TTC549 (cell line): ENCODE data around the gene GBGT1.
A peak's percentile ranks its signal among the peaks of the same experiment; 100 is the strongest.
"Not testable (repeated sequence)": the region's sequence is repeated elsewhere in the genome, so short reads cannot be mapped to it uniquely, and the experiment has no call there.

Source experiments
- FAIRE-seq: peaks from 2 replicates; lab custom pipeline; 2012; peaks lifted over from hg19 to GRCh38; lab: Jason Lieb, UNC

The GBGT1 gene

DNA sequence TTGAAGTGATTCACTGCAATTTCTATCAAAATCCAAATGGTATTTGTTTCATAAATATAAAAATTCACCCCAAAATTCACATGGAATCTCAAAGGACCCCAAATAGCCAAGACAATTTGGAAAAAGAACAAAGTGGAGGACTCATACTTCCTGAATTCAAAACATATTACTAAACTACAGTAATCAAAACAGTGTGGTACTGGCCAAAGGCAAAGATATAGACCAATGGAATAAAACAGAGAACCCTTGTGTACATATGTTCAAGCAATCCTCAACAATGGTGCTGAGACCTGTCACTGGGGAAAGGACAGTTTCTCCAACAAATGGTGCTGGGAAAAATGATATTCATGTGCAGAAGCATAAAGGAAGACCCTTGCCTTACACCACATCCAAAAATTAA is 31.3 kb upstream of the GBGT1 start:
- FAIRE-seq: no peak

- FAIRE-seq: no peak
Measured at GRCh38 chr9:133194597-133194996, 30.9 kb upstream of the GBGT1 start.

- no peak for FAIRE-seq
Measured at GRCh38 chr9:133191989-133192388, 28.3 kb upstream of the GBGT1 start.

DNA sequence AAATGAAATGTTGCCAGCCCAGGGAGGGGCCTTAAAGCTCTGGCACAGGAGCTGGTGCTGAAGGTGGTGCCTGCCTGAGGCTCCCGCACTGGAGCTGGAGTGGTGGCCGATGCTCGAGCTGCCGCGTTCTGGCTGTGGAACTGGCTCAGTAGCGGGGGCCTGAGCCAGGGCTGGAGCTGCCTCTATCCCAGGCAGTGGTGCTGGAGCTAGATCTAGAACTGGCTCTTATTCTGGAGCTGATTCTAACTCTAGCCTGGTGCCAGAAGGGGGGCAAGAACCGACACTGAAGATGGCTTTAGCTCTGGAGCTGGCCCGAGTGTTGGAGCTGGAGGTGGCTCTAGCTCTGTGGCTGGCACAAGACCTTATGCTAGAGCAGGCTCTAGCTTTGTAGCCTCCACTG is 26.1 kb upstream of the GBGT1 start:
- FAIRE-seq: no peak

DNA sequence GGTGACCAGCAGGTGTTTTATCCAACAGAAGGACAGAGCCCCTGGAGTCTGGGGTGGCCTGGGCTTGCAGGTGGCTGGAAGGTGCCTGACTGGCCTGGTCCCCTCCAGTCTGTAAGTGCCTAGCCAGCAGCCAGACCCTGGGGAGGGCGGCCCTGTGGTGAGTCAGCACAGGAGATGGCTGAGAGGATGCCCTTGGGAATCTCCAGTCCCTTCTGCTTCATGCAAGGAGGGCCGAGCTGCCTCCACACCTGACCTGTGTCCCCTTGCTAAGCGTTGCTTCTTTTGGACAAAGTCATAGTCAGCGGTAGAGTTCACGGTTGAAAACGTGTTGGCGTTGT is 25.1 kb upstream of the GBGT1 start:
- no peak for FAIRE-seq

- no peak for FAIRE-seq
Measured at GRCh38 chr9:133188006-133188842, 24.5 kb upstream of the GBGT1 start.

GRCh38 chr9:133187561-133188005 is 23.9 kb upstream of the GBGT1 start:
- no peak for FAIRE-seq

GRCh38 chr9:133186736-133187135 is 23.0 kb upstream of the GBGT1 start:
- FAIRE-seq: no peak

DNA sequence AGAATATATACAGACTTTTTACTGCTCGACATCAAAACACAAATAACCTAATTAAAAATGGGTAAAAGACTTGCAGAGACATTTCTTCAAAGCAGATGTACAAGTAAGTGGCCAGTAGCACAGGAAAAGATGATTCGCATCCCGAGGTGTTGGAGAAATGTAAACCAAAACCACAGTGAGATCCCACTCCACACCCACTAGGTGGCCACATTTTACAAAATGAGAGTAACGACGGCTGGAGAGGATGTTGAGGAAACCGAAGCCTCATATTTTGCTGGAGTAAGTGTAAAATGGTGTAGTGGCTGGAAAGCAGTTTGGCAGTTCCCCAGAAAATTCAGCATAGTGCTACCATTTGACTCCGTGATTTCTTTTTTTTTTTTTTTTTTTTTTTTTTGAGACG is 21.3 kb upstream of the GBGT1 start:
- FAIRE-seq: peak; percentile 31

DNA sequence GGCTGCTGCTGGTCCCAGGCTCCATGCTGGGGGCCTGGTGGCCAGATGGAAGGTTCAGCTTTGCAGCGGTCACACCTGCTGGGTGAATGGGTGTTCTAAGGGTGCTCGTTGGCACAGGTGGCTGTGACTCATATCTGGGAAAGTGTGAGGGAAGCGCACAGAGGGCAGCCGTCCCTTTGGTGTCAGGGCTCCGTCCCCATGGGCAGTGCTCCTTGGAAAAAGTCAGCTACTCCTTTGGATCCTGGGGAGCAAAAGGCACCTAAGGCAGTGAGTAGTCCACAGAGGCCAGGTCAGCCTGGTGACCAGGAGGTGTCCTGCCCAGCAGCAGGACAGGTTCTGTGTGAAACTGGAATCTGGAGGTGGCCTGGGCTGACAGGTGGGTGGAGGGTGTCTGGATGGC is 18.4 kb upstream of the GBGT1 start:
- no peak for FAIRE-seq

GRCh38 chr9:133181561-133181960 is 17.8 kb upstream of the GBGT1 start:
- FAIRE-seq: no peak

DNA sequence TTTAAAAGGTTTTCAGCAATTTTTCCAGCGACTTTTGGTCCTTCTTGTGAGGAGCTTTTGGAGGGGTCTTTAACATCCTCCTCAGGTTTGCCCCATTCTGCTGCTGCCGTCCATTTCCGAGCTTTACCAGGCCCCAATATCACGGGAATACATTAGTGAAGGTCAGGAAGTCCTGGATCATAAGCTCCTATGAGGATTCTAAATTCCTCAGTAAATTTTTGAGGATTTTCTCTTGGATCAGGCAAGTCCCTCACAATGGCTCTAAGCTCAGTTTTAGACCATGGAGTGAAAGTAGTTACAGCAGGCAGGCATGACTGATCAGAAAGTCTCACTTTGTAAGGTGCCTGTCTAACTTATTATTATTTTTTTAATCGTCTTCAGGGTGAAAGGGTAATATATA is 17.2 kb upstream of the GBGT1 start:
- no peak for FAIRE-seq

- FAIRE-seq: no peak
Measured at GRCh38 chr9:133173056-133173455, 9.3 kb upstream of the GBGT1 start.

GRCh38 chr9:133171161-133171961 is 7.6 kb upstream of the GBGT1 start:
- no peak for FAIRE-seq

- no peak for FAIRE-seq
Measured at GRCh38 chr9:133170716-133171115, 7.0 kb upstream of the GBGT1 start.

- FAIRE-seq: not testable (repeated sequence)
Measured at GRCh38 chr9:133169687-133170086, 6.0 kb upstream of the GBGT1 start.

- FAIRE-seq: no peak
Measured at GRCh38 chr9:133169102-133169501, 5.4 kb upstream of the GBGT1 start.

- no peak for FAIRE-seq
Measured at GRCh38 chr9:133168432-133168831, 4.7 kb upstream of the GBGT1 start.

GRCh38 chr9:133167769-133168168 is 4.1 kb upstream of the GBGT1 start:
- no peak for FAIRE-seq

DNA sequence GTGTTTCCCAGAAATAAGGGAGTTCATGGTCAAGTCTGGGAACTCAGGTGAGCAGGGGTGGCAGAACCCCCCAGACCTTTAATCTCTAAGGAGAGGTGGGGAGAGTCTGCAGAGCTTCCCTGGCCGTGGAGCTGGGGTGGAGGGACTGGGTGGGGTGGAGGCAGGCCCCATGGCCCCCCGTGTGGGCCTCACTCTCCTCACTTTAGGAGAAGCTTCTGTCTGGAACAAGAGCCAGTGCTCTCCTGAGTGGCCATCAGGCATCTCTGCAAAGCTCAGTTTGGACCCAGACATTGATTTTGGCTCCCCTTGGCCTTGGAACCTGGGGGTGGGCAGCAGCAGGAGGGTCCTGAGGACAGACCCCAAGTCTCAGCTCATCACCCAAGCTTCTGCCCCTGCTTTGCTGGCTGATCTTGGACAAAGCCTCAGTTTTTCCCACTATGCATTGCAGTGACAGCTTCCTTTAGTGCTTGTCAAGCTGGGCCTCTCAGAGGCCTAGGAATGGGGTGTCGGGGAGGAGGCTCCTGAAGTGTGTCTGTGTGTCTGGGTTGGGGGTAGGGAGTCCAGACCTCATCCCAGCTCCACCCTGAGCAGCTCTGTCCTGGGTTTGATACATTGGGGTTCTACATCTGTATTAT is 3.5 kb upstream of the GBGT1 start:
- FAIRE-seq: no peak

DNA sequence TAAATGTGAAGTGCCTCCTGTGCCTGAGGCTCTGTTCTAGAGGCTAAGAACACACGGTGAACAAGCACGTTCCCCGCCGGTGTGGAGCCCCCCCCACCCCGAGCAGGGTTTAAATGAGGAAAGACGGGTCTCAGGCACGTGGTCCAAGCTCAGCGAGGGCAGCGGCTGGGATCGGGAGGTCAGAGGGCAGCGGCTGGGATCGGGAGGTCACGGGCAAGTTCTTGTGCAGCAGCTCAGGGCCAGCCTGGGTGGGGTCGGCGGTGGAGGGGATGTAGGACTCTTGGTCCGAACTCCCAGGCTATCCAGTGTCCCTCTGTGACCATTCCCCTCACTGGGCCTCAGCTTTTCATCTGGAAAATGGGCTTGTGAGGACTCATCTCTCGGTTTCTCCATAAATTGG is 2.7 kb upstream of the GBGT1 start:
- no peak for FAIRE-seq

DNA sequence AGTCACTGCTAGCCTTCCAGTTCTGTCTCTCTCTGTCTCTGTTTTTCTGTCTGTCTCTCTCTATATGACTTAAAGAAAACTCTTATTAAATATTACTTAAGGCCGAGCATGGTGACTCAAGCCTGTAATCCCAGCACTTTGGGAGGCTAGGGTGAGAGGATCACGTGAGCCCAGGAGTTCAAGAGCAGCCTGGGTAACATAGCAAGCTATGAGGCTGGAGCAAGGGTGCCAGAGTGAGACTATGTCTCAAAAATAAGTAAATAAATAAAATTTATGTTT is 1.7 kb upstream of the GBGT1 start:
- FAIRE-seq: no peak

GRCh38 chr9:133164191-133164590 is 477 bp upstream of the GBGT1 start:
- no peak for FAIRE-seq
